ENCODE measurements around the gene WASF2.
"Not testable (repeated sequence)": the region's sequence is repeated elsewhere in the genome, so short reads cannot be mapped to it uniquely, and the experiment has no call there.

WASF2 gene

GRCh38 chr1:27394925-27395324 is 95.0 kb downstream of the WASF2 start:
- DNase-seq: no peak

GRCh38 chr1:27394282-27394658 is 95.7 kb downstream of the WASF2 start:
- no peak for DNase-seq

GRCh38 chr1:27393641-27394281 is 96.2 kb downstream of the WASF2 start:
- no peak for DNase-seq

- no peak for DNase-seq
Observed at GRCh38 chr1:27392778-27393635, 97.0 kb downstream of the WASF2 start.

GRCh38 chr1:27392096-27392777 is 97.7 kb downstream of the WASF2 start, which contains the start of gene GPR3:
Gene GPR3, plus strand, starts transcription at chr1:27392622. Its CDS starts 1,177 bp downstream, at chr1:27393799.
- peak; percentile 94 for DNase-seq

- peak; percentile 44 for DNase-seq
Observed at GRCh38 chr1:27391511-27392095, 98.4 kb downstream of the WASF2 start.

- peak; percentile 78 for DNase-seq
Observed at GRCh38 chr1:27388337-27389005, 101.5 kb downstream of the WASF2 start.

- DNase-seq: not testable (repeated sequence)
Observed at GRCh38 chr1:27384797-27385196, 105.2 kb downstream of the WASF2 start.

- no peak for DNase-seq
Observed at GRCh38 chr1:27383661-27384060, 106.3 kb downstream of the WASF2 start.

GRCh38 chr1:27383039-27383605 is 106.8 kb downstream of the WASF2 start, which contains the start of gene CD164L2:
Gene CD164L2, minus strand, starts transcription at chr1:27383333. Its CDS starts 94 bp downstream, at chr1:27383239.
- peak; percentile 40 for DNase-seq

- no peak for DNase-seq
Observed at GRCh38 chr1:27381969-27382762, 107.8 kb downstream of the WASF2 start.

GRCh38 chr1:27380766-27381733 is 108.9 kb downstream of the WASF2 start:
- no peak for DNase-seq

GRCh38 chr1:27380224-27380623 is 109.7 kb downstream of the WASF2 start:
- no peak for DNase-seq

- no peak for DNase-seq
Observed at GRCh38 chr1:27379564-27380122, 110.3 kb downstream of the WASF2 start.

GRCh38 chr1:27377760-27378495 is 112.0 kb downstream of the WASF2 start:
- no peak for DNase-seq

- DNase-seq: no peak
Observed at GRCh38 chr1:27374362-27375086, 115.4 kb downstream of the WASF2 start, which contains the start of gene FCN3. Gene FCN3, minus strand, starts transcription at chr1:27374824. Its CDS starts 6 bp downstream, at chr1:27374818.

GRCh38 chr1:27372808-27373690 is 116.9 kb downstream of the WASF2 start:
- no peak for DNase-seq
